Measurements from ENCODE around the gene AK5.

DNA sequence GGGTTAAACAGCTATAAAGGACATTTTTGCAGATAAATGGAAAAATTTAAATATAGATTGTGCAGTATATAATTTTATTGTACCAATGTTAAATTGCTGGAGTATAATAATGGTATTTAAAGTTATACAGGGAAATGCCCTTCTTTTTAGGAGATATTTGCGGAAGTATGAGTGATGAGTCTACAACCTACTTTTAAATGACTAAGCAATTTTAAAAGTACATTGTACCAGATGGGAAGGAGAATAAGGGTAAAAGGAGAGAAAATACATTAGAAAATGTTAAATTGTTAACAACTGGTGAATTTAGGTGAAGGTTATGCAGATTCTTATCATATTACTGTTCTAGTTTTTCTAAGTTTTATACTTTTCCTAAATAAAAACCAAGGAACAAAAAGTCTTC is 308.8 kb downstream of the AK5 start:
- TF ChIP-seq EP300 (IDR thresholded peaks at IDR 0.05): no peak
- TF ChIP-seq POLR2A (IDR thresholded peaks at IDR 0.05): no peak

Measured in ovary (tissue), 1 donor.